ENCODE measurements around the gene PTGES2.
A peak's percentile ranks its signal among the peaks of the same experiment; 100 is the strongest.

PTGES2 gene

GRCh38 chr9:128124873-128125579 lies 2.5 kb downstream of the PTGES2 start:
- no peak overlapping the region for H3K4me3 ChIP-seq (ENCODE audit: low read length)

GRCh38 chr9:128124451-128124850 lies 3.1 kb downstream of the PTGES2 start:
- H3K27me3 ChIP-seq (ENCODE audit: insufficient read depth, low read length): no peaks in the 10 kb centered on the region
- H3K4me1 ChIP-seq (ENCODE audit: insufficient read depth, low read length): peaks cover 10% of the 10 kb centered on the region
- H2AFZ ChIP-seq (ENCODE audit: low read depth, low read length): no peak overlapping the region
- no peaks in the 10 kb centered on the region for H3K9me3 ChIP-seq (ENCODE audit: low read length)
- no peak overlapping the region for H3K4me3 ChIP-seq (ENCODE audit: low read length)
- peaks cover 22% of the 10 kb centered on the region for H3K36me3 ChIP-seq (ENCODE audit: insufficient read depth, low read length)

More at GRCh38 chr9:128124873-128125579, 2.5 kb downstream of the PTGES2 start:
- Histone ChIP-seq H2AFZ (ENCODE audit: low read depth, low read length) (no peak overlapping the region), H3K36me3 (ENCODE audit: insufficient read depth, low read length) (peaks cover 22% of the 10 kb centered on the region), H3K9me3 (ENCODE audit: low read length) (no peaks in the 10 kb centered on the region), H3K4me1 (ENCODE audit: insufficient read depth, low read length) (peaks cover 10% of the 10 kb centered on the region), H3K27me3 (ENCODE audit: insufficient read depth, low read length) (no peaks in the 10 kb centered on the region)

GRCh38 chr9:128123451-128124080 lies 4.0 kb downstream of the PTGES2 start:
- H3K27me3 ChIP-seq (ENCODE audit: insufficient read depth, low read length): no peaks in the 10 kb centered on the region
- no peak overlapping the region for H3K4me3 ChIP-seq (ENCODE audit: low read length)
- H3K4me1 ChIP-seq (ENCODE audit: insufficient read depth, low read length): peaks cover 10% of the 10 kb centered on the region
- peaks cover 22% of the 10 kb centered on the region for H3K36me3 ChIP-seq (ENCODE audit: insufficient read depth, low read length)
- H2AFZ ChIP-seq (ENCODE audit: low read depth, low read length): no peak overlapping the region
- no peaks in the 10 kb centered on the region for H3K9me3 ChIP-seq (ENCODE audit: low read length)

GRCh38 chr9:128122809-128123175 lies 4.7 kb downstream of the PTGES2 start:
- H2AFZ ChIP-seq (ENCODE audit: low read depth, low read length): no peak overlapping the region
- H3K4me1 ChIP-seq (ENCODE audit: insufficient read depth, low read length): peaks cover 17% of the 10 kb centered on the region
- no peaks in the 10 kb centered on the region for H3K9me3 ChIP-seq (ENCODE audit: low read length)
- H3K4me3 ChIP-seq (ENCODE audit: low read length): no peak overlapping the region
- H3K27me3 ChIP-seq (ENCODE audit: insufficient read depth, low read length): no peaks in the 10 kb centered on the region
- peaks cover 22% of the 10 kb centered on the region for H3K36me3 ChIP-seq (ENCODE audit: insufficient read depth, low read length)

GRCh38 chr9:128121924-128122808 lies 5.4 kb downstream of the PTGES2 start:
- Histone ChIP-seq H3K36me3 (ENCODE audit: insufficient read depth, low read length) (peaks cover 22% of the 10 kb centered on the region), H3K4me3 (ENCODE audit: low read length) (no peak overlapping the region), H3K9me3 (ENCODE audit: low read length) (no peaks in the 10 kb centered on the region), H2AFZ (ENCODE audit: low read depth, low read length) (no peak overlapping the region), H3K27me3 (ENCODE audit: insufficient read depth, low read length) (no peaks in the 10 kb centered on the region), H3K4me1 (ENCODE audit: insufficient read depth, low read length) (peaks cover 18% of the 10 kb centered on the region)

GRCh38 chr9:128121466-128121810 lies 6.1 kb downstream of the PTGES2 start:
- H3K27me3 ChIP-seq (ENCODE audit: insufficient read depth, low read length): no peaks in the 10 kb centered on the region

GRCh38 chr9:128120741-128121465 lies 6.6 kb downstream of the PTGES2 start:
- H3K4me1 ChIP-seq (ENCODE audit: insufficient read depth, low read length): peaks cover 10% of the 10 kb centered on the region
- H2AFZ ChIP-seq (ENCODE audit: low read depth, low read length): no peak overlapping the region
- no peaks in the 10 kb centered on the region for H3K27me3 ChIP-seq (ENCODE audit: insufficient read depth, low read length)
- H3K9me3 ChIP-seq (ENCODE audit: low read length): no peaks in the 10 kb centered on the region
- peaks cover 22% of the 10 kb centered on the region for H3K36me3 ChIP-seq (ENCODE audit: insufficient read depth, low read length)
- no peak overlapping the region for H3K4me3 ChIP-seq (ENCODE audit: low read length)

More at GRCh38 chr9:128121466-128121810, 6.1 kb downstream of the PTGES2 start:
- H3K36me3 ChIP-seq (ENCODE audit: insufficient read depth, low read length): peaks cover 22% of the 10 kb centered on the region
- peaks cover 14% of the 10 kb centered on the region for H3K4me1 ChIP-seq (ENCODE audit: insufficient read depth, low read length)
- no peaks in the 10 kb centered on the region for H3K9me3 ChIP-seq (ENCODE audit: low read length)
- H2AFZ ChIP-seq (ENCODE audit: low read depth, low read length): no peak overlapping the region
- H3K4me3 ChIP-seq (ENCODE audit: low read length): no peak overlapping the region

GRCh38 chr9:128120061-128120740 lies 7.3 kb downstream of the PTGES2 start:
- H2AFZ ChIP-seq (ENCODE audit: low read depth, low read length): no peak overlapping the region
- H3K4me3 ChIP-seq (ENCODE audit: low read length): no peak overlapping the region
- H3K27me3 ChIP-seq (ENCODE audit: insufficient read depth, low read length): no peaks in the 10 kb centered on the region
- peaks cover 21% of the 10 kb centered on the region for H3K36me3 ChIP-seq (ENCODE audit: insufficient read depth, low read length)
- H3K9me3 ChIP-seq (ENCODE audit: low read length): no peaks in the 10 kb centered on the region
- H3K4me1 ChIP-seq (ENCODE audit: insufficient read depth, low read length): peaks cover 8% of the 10 kb centered on the region

- Histone ChIP-seq H3K4me3 (ENCODE audit: low read length) (no peak overlapping the region), H3K9me3 (ENCODE audit: low read length) (no peaks in the 10 kb centered on the region), H3K4me1 (ENCODE audit: insufficient read depth, low read length) (peaks cover 8% of the 10 kb centered on the region), H2AFZ (ENCODE audit: low read depth, low read length) (no peak overlapping the region), H3K27me3 (ENCODE audit: insufficient read depth, low read length) (no peaks in the 10 kb centered on the region), H3K36me3 (ENCODE audit: insufficient read depth, low read length) (peaks cover 14% of the 10 kb centered on the region)
Measured at GRCh38 chr9:128118971-128119665, 8.4 kb downstream of the PTGES2 start.

- Histone ChIP-seq H2AFZ (ENCODE audit: low read depth, low read length) (no peak overlapping the region), H3K36me3 (ENCODE audit: insufficient read depth, low read length) (peaks cover 14% of the 10 kb centered on the region), H3K4me3 (ENCODE audit: low read length) (no peak overlapping the region), H3K4me1 (ENCODE audit: insufficient read depth, low read length) (peaks cover 8% of the 10 kb centered on the region), H3K9me3 (ENCODE audit: low read length) (no peaks in the 10 kb centered on the region), H3K27me3 (ENCODE audit: insufficient read depth, low read length) (no peaks in the 10 kb centered on the region)
Measured at GRCh38 chr9:128118472-128118857, 9.1 kb downstream of the PTGES2 start.

- no peaks in the 10 kb centered on the region for H3K27me3 ChIP-seq (ENCODE audit: insufficient read depth, low read length)
- H3K9me3 ChIP-seq (ENCODE audit: low read length): no peaks in the 10 kb centered on the region
- H3K4me1 ChIP-seq (ENCODE audit: insufficient read depth, low read length): peaks cover 8% of the 10 kb centered on the region
- H3K36me3 ChIP-seq (ENCODE audit: insufficient read depth, low read length): peaks cover 14% of the 10 kb centered on the region
- no peak overlapping the region for H2AFZ ChIP-seq (ENCODE audit: low read depth, low read length)
- peak overlapping the region; percentile 22 for H3K4me3 ChIP-seq (ENCODE audit: low read length)
Measured at GRCh38 chr9:128117613-128118471, 9.7 kb downstream of the PTGES2 start.
